Prostate gland (tissue), 2 donors: Measurements from ENCODE around the gene POU6F2. TPM values are rescaled to one million over a fixed set of nuclear protein-coding genes. Genes with fewer than 3 reads are reported as not detected.
"Not testable (repeated sequence)": the region's sequence is repeated elsewhere in the genome, so short reads cannot be mapped to it uniquely, and the experiment has no call there.

ENCODE experiments used
- DNase-seq: peaks from one replicate; pipeline ENCODE4 v3.0.0-alpha.2; 2019; ENCODE audit warnings: low spot score
- H3K27ac ChIP-seq, 2 donors: fragments of 200-600 bp; sonication (generic); 2 replicates each; pipeline ENCODE4 v1.5.1; 2017 to 2019
- H3K27me3 ChIP-seq: fragments of 200-600 bp; sonication (generic); replicated peaks from 2 replicates; pipeline ENCODE4 v1.5.1; 2019; ENCODE audit not compliant: insufficient read depth
- H3K36me3 ChIP-seq, 2 donors: fragments of 200-600 bp; sonication (generic); 1 replicate in 1 of 2; 2 replicates in 1 of 2; pipeline versions ENCODE4 v1.5.1 to v1.8.1; 2017 to 2019
- H3K4me1 ChIP-seq: fragments of 200-600 bp; sonication (generic); replicated peaks from 2 replicates; pipeline ENCODE4 v1.5.1; 2019
- H3K4me3 ChIP-seq, 2 donors: fragments of 200-600 bp; sonication (generic); 2 replicates each; pipeline ENCODE4 v1.5.1; 2017 to 2019
- H3K9me3 ChIP-seq: fragments of 200-600 bp; sonication (generic); 2 replicates; pipeline ENCODE4 v1.5.1; 2017
- CTCF ChIP-seq, 4 experiments: fragments of 200-600 bp in 2 of 4; fragments of 450-650 bp in 2 of 4; sonication (generic) in 2 of 4; IDR thresholded peaks; 1 replicate in 3 of 4; 2 replicates in 1 of 4; pipeline ENCODE4 v1.5.1; 2016 to 2019; ENCODE audit warnings: antibody characterized with exemption in 4 of 4, mild to moderate bottlenecking in 2 of 4, moderate library complexity in 2 of 4
- POLR2A ChIP-seq: fragments of 450-650 bp; IDR thresholded peaks from one replicate; pipeline ENCODE4 v1.6.1; 2016; ENCODE audit warnings: antibody characterized with exemption, mild to moderate bottlenecking
- POLR2AphosphoS5 ChIP-seq: sonication (generic); formaldehyde crosslinking; IDR thresholded peaks from one replicate; pipeline ENCODE4 v1.6.1; 2017; ENCODE audit warnings: antibody characterized with exemption
- WGBS: methylation state at CpG from one replicate; pipeline ENCODE4 v1.1.5; 2018; 5-methylcytosine and 5-hydroxymethylcytosine counted together
- intact Hi-C: fragments of 100-400 bp; cut with DNase I; formaldehyde crosslinking; loops from one replicate; pipeline ENCODE4 v1.14.2; 2022
- total RNA-seq, 2 donors: library from RNA; depleted of rRNA; stranded (reverse); fragments of >200 nt; gene quantifications; one replicate each; pipeline ENCODE4 v1.1.0, GENCODE V29; 2016

POU6F2 gene
- total RNA-seq, 2 donors from 2014 or later: 2.4 TPM; not detected in 1

- Histone ChIP-seq H3K36me3 (no peaks in the 10 kb centered on the region), H3K9me3 (no peaks in the 10 kb centered on the region), H3K4me1 (no peaks in the 10 kb centered on the region), H3K27me3 (no peaks in the 10 kb centered on the region), H3K4me3 (no peak overlapping the region), H3K27ac (no peak overlapping the region)
- 92% methylated on average over 3 of the region's 3 CpGs for WGBS
- no peak for DNase-seq
- TF ChIP-seq POLR2A: no peak
- TF ChIP-seq CTCF (IDR thresholded peaks at IDR 0.05): no peak
- no peak for TF ChIP-seq POLR2AphosphoS5
- intact Hi-C loops: no loop called here
Observed at GRCh38 chr7:38940774-38941173, 36.9 kb upstream of the POU6F2 start.

GRCh38 chr7:38942431-38943051, 35.2 kb upstream of the POU6F2 start:
- no peaks in the 10 kb centered on the region for H3K9me3 ChIP-seq
- H3K4me1 ChIP-seq: no peaks in the 10 kb centered on the region
- H3K27me3 ChIP-seq: no peaks in the 10 kb centered on the region
- TF ChIP-seq CTCF (IDR thresholded peaks at IDR 0.05) (no peak), POLR2A (no peak), POLR2AphosphoS5 (no peak)
- intact Hi-C loops: no loop called here
- no peaks in the 10 kb centered on the region for H3K36me3 ChIP-seq
- 63% methylated on average over 4 of the region's 4 CpGs for WGBS
- no peak overlapping the region for H3K27ac ChIP-seq
- DNase-seq: no peak
- H3K4me3 ChIP-seq: no peak overlapping the region

GRCh38 chr7:38947541-38947940, 30.2 kb upstream of the POU6F2 start:
- H3K36me3 ChIP-seq, H3K4me3 ChIP-seq, H3K9me3 ChIP-seq, H3K27me3 ChIP-seq, intact Hi-C loops, DNase-seq, H3K27ac ChIP-seq, H3K4me1 ChIP-seq: not testable (repeated sequence)
- WGBS: 69% methylated on average over 4 of the region's 4 CpGs

GRCh38 chr7:38950309-38950708, 27.4 kb upstream of the POU6F2 start:
- no peaks in the 10 kb centered on the region for H3K4me1 ChIP-seq
- intact Hi-C loops: no loop called here
- DNase-seq: no peak
- H3K4me3 ChIP-seq: no peak overlapping the region
- no peaks in the 10 kb centered on the region for H3K36me3 ChIP-seq
- H3K9me3 ChIP-seq: no peaks in the 10 kb centered on the region
- H3K27me3 ChIP-seq: no peaks in the 10 kb centered on the region
- TF ChIP-seq POLR2A (no peak), CTCF (IDR thresholded peaks at IDR 0.05) (no peak), POLR2AphosphoS5 (no peak)
- no peak overlapping the region for H3K27ac ChIP-seq
- WGBS: 43% methylated on average over 1 of the region's 1 CpG

- Histone ChIP-seq H3K4me3 (no peak overlapping the region), H3K9me3 (no peaks in the 10 kb centered on the region), H3K27me3 (no peaks in the 10 kb centered on the region), H3K27ac (no peak overlapping the region), H3K36me3 (no peaks in the 10 kb centered on the region), H3K4me1 (no peaks in the 10 kb centered on the region)
- WGBS: 93% methylated on average over 6 of the region's 6 CpGs
- TF ChIP-seq CTCF (IDR thresholded peaks at IDR 0.05) (no peak), POLR2A (no peak)
- intact Hi-C loops: no loop called here
- DNase-seq: no peak
Observed at GRCh38 chr7:38951213-38951612, 26.5 kb upstream of the POU6F2 start.
